K562 (cell line): ENCODE measurements around the gene CHPF. TPM values are rescaled to one million over a fixed set of nuclear protein-coding genes. Genes with fewer than 3 reads are reported as not detected.

Source experiments
- ATAC-seq: fragments of 200-7000 bp; cut with Tn5 transposase; 3 replicates; pipeline ENCODE4 v1.9.1; 2020; ENCODE audit warnings: moderate library complexity
- BruUV-seq: library from RNA; stranded (reverse); fragments of 400-500 nt; replicated peaks from 2 replicates; lab custom pipeline; 2021; lab: Mats Ljungman, UMichigan
- CTCF ChIA-PET: fragments of 300-600 bp; formaldehyde crosslinking; extraction: SDS; loops from one replicate; lab custom pipeline; 2021; ENCODE audit warnings: low intra/inter-chr PET ratio; lab: Yijun Ruan, JAX
- POLR2A ChIA-PET: fragments of 300-600, 350-650 bp; sonication (Branson Sonifier 250); formaldehyde crosslinking; extraction: SDS; loops from one replicate; lab custom pipeline; 2021; ENCODE audit warnings: antibody characterized with exemption, inconsistent platforms; lab: Yijun Ruan, JAX
- DNase-seq, 4 experiments: peaks; one replicate each; pipeline versions ENCODE4 v3.0.0 to v3.0.0-alpha.2; 2011 to 2018; ENCODE audit warnings: low spot score in 3 of 4, mixed read lengths in 3 of 4; ENCODE audit errors: extremely low read depth in 1 of 4
- FAIRE-seq: peaks from 2 replicates; lab custom pipeline; 2011; peaks lifted over from hg19 to GRCh38; lab: Jason Lieb, UNC
- H2AFZ ChIP-seq: 2 replicates; pipeline ENCODE4 v1.6.0; 2011; ENCODE audit warnings: low read depth, low read length, control low read depth, inconsistent platforms
- H3K27ac ChIP-seq: fragments of 200-600 bp; 3 replicates; pipeline ENCODE4 v1.8.0; 2011; ENCODE audit warnings: low read depth, mild to moderate bottlenecking, control low read depth, inconsistent platforms, low read length, moderate library complexity, mixed read lengths; ENCODE audit errors: extremely low read depth
- H3K27me3 ChIP-seq, 2 experiments: fragments of 300-600 bp in 1 of 2; 2 replicates in 1 of 2; 3 replicates in 1 of 2; pipeline versions ENCODE4 v1.6.0 to v1.8.0; 2011; ENCODE audit warnings: inconsistent platforms in 2 of 2, low read length in 2 of 2, mild to moderate bottlenecking in 1 of 2, mixed read lengths in 1 of 2, moderate library complexity in 1 of 2; ENCODE audit not compliant: control insufficient read depth in 2 of 2, insufficient read depth in 2 of 2
- H3K36me3 ChIP-seq: fragments of 300-600 bp; 3 replicates; pipeline ENCODE4 v1.8.0; 2011; ENCODE audit warnings: mild to moderate bottlenecking, low read length, inconsistent platforms; ENCODE audit not compliant: control insufficient read depth, insufficient read depth
- H3K4me1 ChIP-seq, 2 experiments: fragments of 200-600 bp in 1 of 2; replicated peaks in 1 of 2; 2 replicates in 1 of 2; 3 replicates in 1 of 2; pipeline versions ENCODE4 v1.5.1 to v1.8.0; 2011; ENCODE audit warnings: inconsistent platforms in 2 of 2, low read length in 2 of 2, mild to moderate bottlenecking in 1 of 2, mixed read lengths in 1 of 2, moderate library complexity in 1 of 2; ENCODE audit not compliant: control insufficient read depth in 2 of 2, insufficient read depth in 2 of 2
- H3K4me2 ChIP-seq: 2 replicates; pipeline ENCODE4 v1.6.1; 2011; ENCODE audit warnings: low read length, control low read depth, inconsistent platforms, mixed read lengths; ENCODE audit not compliant: insufficient read depth
- H3K4me3 ChIP-seq: fragments of 200-600 bp; sonication (generic), shearing (Covaris generic); 2 replicates; pipeline ENCODE4 v1.5.1; 2016; ENCODE audit warnings: control low read depth, inconsistent platforms
- H3K79me2 ChIP-seq: fragments of 200-600 bp; 3 replicates; pipeline ENCODE4 v1.8.0; 2011; ENCODE audit warnings: low read length, inconsistent platforms; ENCODE audit not compliant: control insufficient read depth, insufficient read depth
- H3K9ac ChIP-seq, 2 experiments: 2 replicates each; pipeline versions ENCODE4 v1.6.0 to v1.6.1; 2011; ENCODE audit warnings: low read depth in 2 of 2, low read length in 2 of 2, control low read depth in 1 of 2, inconsistent platforms in 1 of 2, mild to moderate bottlenecking in 1 of 2, mixed read lengths in 1 of 2; ENCODE audit not compliant: insufficient read depth in 1 of 2
- H3K9me1 ChIP-seq: one replicate; pipeline ENCODE4 v1.6.0; 2011; ENCODE audit warnings: inconsistent platforms, mild to moderate bottlenecking, low read length, moderate library complexity; ENCODE audit not compliant: control insufficient read depth, insufficient read depth
- H3K9me3 ChIP-seq: replicated peaks from 2 replicates; pipeline ENCODE4 v1.5.1; 2011; ENCODE audit warnings: low read depth, low read length, inconsistent platforms; ENCODE audit not compliant: control insufficient read depth, insufficient read depth
- H4K20me1 ChIP-seq: replicated peaks from 2 replicates; pipeline ENCODE4 v1.6.1; 2011; ENCODE audit warnings: low read length, inconsistent platforms, mixed read lengths; ENCODE audit not compliant: control insufficient read depth, insufficient read depth
- E2F6 ChIP-seq, 2 experiments: IDR thresholded peaks; 2 replicates each; pipeline ENCODE4 v1.6.1; 2011; ENCODE audit warnings: borderline replicate concordance in 1 of 2, control low read depth in 1 of 2, low read depth in 1 of 2, low read length in 1 of 2, mild to moderate bottlenecking in 1 of 2, mixed read lengths in 1 of 2, moderate library complexity in 1 of 2; ENCODE audit not compliant: insufficient read depth in 1 of 2, insufficient read length in 1 of 2, poor library complexity in 1 of 2, severe bottlenecking in 1 of 2; ENCODE audit errors: extremely low read depth in 1 of 2
- ELK1 ChIP-seq: sonication (generic); formaldehyde crosslinking; IDR thresholded peaks from 2 replicates; pipeline ENCODE4 v1.8.1; 2022; ENCODE audit warnings: missing genetic modification reagents
- L3MBTL2 ChIP-seq: fragments of 450-650 bp; IDR thresholded peaks from 2 replicates; pipeline ENCODE4 v1.6.1; 2016; ENCODE audit warnings: mild to moderate bottlenecking, moderate library complexity
- NR4A1 ChIP-seq, 2 experiments: fragments of 250-450 bp in 1 of 2; fragments of 450-650 bp in 1 of 2; sonication (Bioruptor Pico) in 1 of 2; IDR thresholded peaks; 2 replicates each; pipeline versions ENCODE4 v1.4.0 to v1.6.1; 2016 to 2020; ENCODE audit warnings: mild to moderate bottlenecking in 2 of 2, missing compliant biosample characterization in 1 of 2, missing genetic modification characterization in 1 of 2, moderate library complexity in 1 of 2
- POLR2G ChIP-seq: fragments of 200-400 bp; formaldehyde crosslinking; IDR thresholded peaks from 2 replicates; pipeline ENCODE4 v1.6.1; 2017; ENCODE audit warnings: low read depth, mild to moderate bottlenecking, antibody characterized with exemption, low read length, moderate library complexity
- RB1 ChIP-seq: fragments of 450-650 bp; IDR thresholded peaks from 2 replicates; pipeline ENCODE4 v1.6.1; 2017; ENCODE audit warnings: low read depth, mild to moderate bottlenecking
- SP2 ChIP-seq: IDR thresholded peaks from 2 replicates; pipeline ENCODE4 v1.6.1; 2011; ENCODE audit warnings: mild to moderate bottlenecking, low read depth, low read length, moderate library complexity; ENCODE audit not compliant: poor library complexity, severe bottlenecking; ENCODE audit errors: extremely low read depth
- TAL1 ChIP-seq: fragments of 450-650 bp; IDR thresholded peaks from 2 replicates; pipeline ENCODE4 v1.6.1; 2016; ENCODE audit warnings: mild to moderate bottlenecking
- ZBTB12 ChIP-seq: fragments of 250-450 bp; sonication (Bioruptor Pico); IDR thresholded peaks from 2 replicates; pipeline ENCODE4 v1.4.0; 2020
- ZNF165 ChIP-seq: fragments of 250-450 bp; sonication (Bioruptor Pico); IDR thresholded peaks from 2 replicates; pipeline ENCODE4 v1.4.0; 2020; ENCODE audit warnings: borderline replicate concordance
- ZNF224 ChIP-seq: sonication (generic); formaldehyde crosslinking; IDR thresholded peaks from 2 replicates; pipeline ENCODE4 v1.8.0; 2022; ENCODE audit warnings: mild to moderate bottlenecking, missing genetic modification reagents
- WGBS: fragments of 100-300 bp; shearing (Covaris generic); methylation state at CpG from one replicate; pipeline ENCODE4 v1.1.6; 2016; ENCODE audit warnings: low coverage, mixed read lengths; ENCODE audit not compliant: insufficient coverage; ENCODE audit errors: missing lambda C conversion rate; 5-methylcytosine and 5-hydroxymethylcytosine counted together
- in situ Hi-C: fragments of 300-500 bp; cut with MboI; formaldehyde crosslinking; loops from 4 replicates; pipeline ENCODE4 v1.15.0; 2018; ENCODE audit warnings: inconsistent platforms, mixed read lengths
- intact Hi-C: fragments of 100-400 bp; cut with micrococcal nuclease; formaldehyde crosslinking; loops from 2 replicates; pipeline ENCODE4 v1.14.2; 2022
- polyA plus RNA-seq, 8 experiments: library from polyadenylated mRNA; depleted of rRNA in 4 of 8; stranded (reverse) in 5 of 8; unstranded in 3 of 8; fragments of >200 nt; fragmentation: Nextera tagmentation in 2 of 8; fragmentation: Illumina TruSeq in 1 of 8; extraction: Ambion mirVana in 2 of 8; extraction: Trizol in 1 of 8; gene quantifications; 2 replicates each; pipeline versions ENCODE4 v1.2.1 to v1.2.3, GENCODE V29; 2011 to 2014; ENCODE audit warnings: inconsistent platforms in 1 of 8, missing spikeins in 1 of 8
- total RNA-seq, 7 experiments: library from RNA; depleted of rRNA in 6 of 7; stranded (reverse); fragments of >200 nt in 6 of 7; fragmentation: Illumina TruSeq in 2 of 7; extraction: Trizol in 2 of 7; gene quantifications; 2 replicates each; pipeline versions ENCODE4 v1.2.1 to v1.2.3, GENCODE V29; 2011 to 2021; ENCODE audit warnings: low replicate concordance in 1 of 7

Gene CHPF
- total and polyA plus RNA-seq, 9 of the 15 experiments (the other 6 are each of a cell fraction or from before 2014, with no cell fraction given), result 0.15 to 57.2 (median 7.9) TPM

GRCh38 chr2:219560037-219560892, 16.7 kb upstream of the CHPF start (continued):
- TF ChIP-seq ZBTB12 (CRISPR knock-in tag) (no peak), RB1 (no peak), NR4A1 (CRISPR knock-in tag; IDR thresholded peaks at IDR 0.05) (no peak), NR4A1 (tag; IDR thresholded peaks at IDR 0.05) (no peak), ZNF165 (no peak), L3MBTL2 (no peak)

GRCh38 chr2:219559156-219559915, 15.7 kb upstream of the CHPF start:
- BruUV-seq, result no TSS peak
- H3K27me3 ChIP-seq, result peaks cover 0 to 8% of the 10 kb centered on the region in 2 experiments; a peak in 3 of 5 replicates
- no peaks in the 10 kb centered on the region for H3K36me3 ChIP-seq
- H3K9ac ChIP-seq, result no peak overlapping the region; a peak in 1 of 4 replicates
- no peaks in the 10 kb centered on the region for H3K79me2 ChIP-seq
- 34% methylated on average over 9 of the region's 20 CpGs for WGBS
- FAIRE-seq (no peak), DNase-seq (no peak), ATAC-seq (no peak)
- H2AFZ ChIP-seq, result no peak overlapping the region
- H4K20me1 ChIP-seq, result no peaks in the 10 kb centered on the region
- POLR2A ChIA-PET, result interaction anchor here (0.6 to 1.0 kb wide), 3 partner anchors 11 to 69 kb away, joined by 3 to 5 read pairs (median 3); partner anchors contain the start of gene OBSL1
- in situ Hi-C loops, result no loop called here
- intact Hi-C loops, result no loop called here
- H3K27ac ChIP-seq, result no peak overlapping the region
- H3K4me3 ChIP-seq, result no peak overlapping the region
- H3K9me1 ChIP-seq, result no peaks in the 10 kb centered on the region
- no peak overlapping the region for H3K4me2 ChIP-seq
- H3K4me1 ChIP-seq, result peaks cover 2 to 47% of the 10 kb centered on the region in 2 experiments; a peak in 2 of 5 replicates
- CTCF ChIA-PET, result no interaction called here
- no peaks in the 10 kb centered on the region for H3K9me3 ChIP-seq
- no peak for TF ChIP-seq POLR2G
- TF ChIP-seq TAL1, result no peak
- no peak for TF ChIP-seq ZNF224
- no peak for TF ChIP-seq ELK1 (CRISPR knock-in tag)
- no peak for TF ChIP-seq SP2
- TF ChIP-seq E2F6 (IDR thresholded peaks at IDR 0.05; ENCODE audit: borderline replicate concordance in 1 of 2, extremely low read depth in 1 of 2, insufficient read depth in 1 of 2, insufficient read length in 1 of 2, low read depth in 1 of 2, low read length in 1 of 2, poor library complexity in 1 of 2, severe bottlenecking in 1 of 2), result no peak
